ENCODE measurements around the gene ASAP3. TPM values are rescaled to one million over a fixed set of nuclear protein-coding genes. Genes with fewer than 3 reads are reported as not detected.

ASAP3 gene
- total and polyA plus RNA-seq, 4 donors = 8.3 to 25.9 (median 16.7) TPM

- peaks cover 5 to 35% (median 22%) of the 10 kb centered on the region in 4 donors for H3K4me1 ChIP-seq (ENCODE audit: control insufficient read depth in 4 of 4, insufficient read depth in 4 of 4, low read length in 3 of 4)
- WGBS = 37% methylated on average over 4 of the region's 4 CpGs
- no peaks in the 10 kb centered on the region for H3K9me3 ChIP-seq (ENCODE audit: control insufficient read depth in 4 of 4, low read length in 3 of 4)
- H3K27ac ChIP-seq (ENCODE audit: low read depth in 1 of 2, low read length in 2 of 2) = peak overlapping the region; percentile 83 to 89
- no peak for DNase-seq (ENCODE audit: low spot score)
- H3K27me3 ChIP-seq (ENCODE audit: control insufficient read depth in 4 of 4, insufficient read depth in 4 of 4, low read length in 3 of 4) = no peaks in the 10 kb centered on the region
- peak overlapping the region; percentile 72 to 96 for H3K9ac ChIP-seq (ENCODE audit: low read depth in 1 of 2, low read length in 2 of 2)
- H3K36me3 ChIP-seq (ENCODE audit: control insufficient read depth in 4 of 4, insufficient read depth in 3 of 4, low read depth in 1 of 4, low read length in 3 of 4) = peaks cover 0 to 5% (median 2%) of the 10 kb centered on the region in 4 donors
- H3K4me3 ChIP-seq (ENCODE audit: low read depth in 1 of 3, low read length in 3 of 3) = peak overlapping the region; percentile 44 to 72 (median 56)
- peak; percentile 45 for TF ChIP-seq HNF4G (IDR thresholded peaks at IDR 0.05)
- TF ChIP-seq, protein P1, sequence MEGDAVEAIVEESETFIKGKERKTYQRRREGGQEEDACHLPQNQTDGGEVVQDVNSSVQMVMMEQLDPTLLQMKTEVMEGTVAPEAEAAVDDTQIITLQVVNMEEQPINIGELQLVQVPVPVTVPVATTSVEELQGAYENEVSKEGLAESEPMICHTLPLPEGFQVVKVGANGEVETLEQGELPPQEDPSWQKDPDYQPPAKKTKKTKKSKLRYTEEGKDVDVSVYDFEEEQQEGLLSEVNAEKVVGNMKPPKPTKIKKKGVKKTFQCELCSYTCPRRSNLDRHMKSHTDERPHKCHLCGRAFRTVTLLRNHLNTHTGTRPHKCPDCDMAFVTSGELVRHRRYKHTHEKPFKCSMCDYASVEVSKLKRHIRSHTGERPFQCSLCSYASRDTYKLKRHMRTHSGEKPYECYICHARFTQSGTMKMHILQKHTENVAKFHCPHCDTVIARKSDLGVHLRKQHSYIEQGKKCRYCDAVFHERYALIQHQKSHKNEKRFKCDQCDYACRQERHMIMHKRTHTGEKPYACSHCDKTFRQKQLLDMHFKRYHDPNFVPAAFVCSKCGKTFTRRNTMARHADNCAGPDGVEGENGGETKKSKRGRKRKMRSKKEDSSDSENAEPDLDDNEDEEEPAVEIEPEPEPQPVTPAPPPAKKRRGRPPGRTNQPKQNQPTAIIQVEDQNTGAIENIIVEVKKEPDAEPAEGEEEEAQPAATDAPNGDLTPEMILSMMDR (IDR thresholded peaks at IDR 0.05; ENCODE audit: low read depth, low read length, missing input control) = no peak
- peak in 1 of 2 donors; percentile 56 for TF ChIP-seq GABPA (IDR thresholded peaks at IDR 0.05 in 1 of 2, conservative IDR thresholded peaks at IDR 0.05 in 1 of 2)
- no peak for TF ChIP-seq FOXA2 (IDR thresholded peaks at IDR 0.05)
- peak; percentile 69 for TF ChIP-seq YY1 (IDR thresholded peaks at IDR 0.05)
- peak; percentile 93 for TF ChIP-seq SP1 (IDR thresholded peaks at IDR 0.05)
- peak; percentile 34 for TF ChIP-seq NR2F2 (IDR thresholded peaks at IDR 0.05)
- peak; percentile 40 for TF ChIP-seq FOXA1 (IDR thresholded peaks at IDR 0.05)
- peak; percentile 34 for TF ChIP-seq TAF1 (conservative IDR thresholded peaks at IDR 0.05)
- TF ChIP-seq, protein P2, sequence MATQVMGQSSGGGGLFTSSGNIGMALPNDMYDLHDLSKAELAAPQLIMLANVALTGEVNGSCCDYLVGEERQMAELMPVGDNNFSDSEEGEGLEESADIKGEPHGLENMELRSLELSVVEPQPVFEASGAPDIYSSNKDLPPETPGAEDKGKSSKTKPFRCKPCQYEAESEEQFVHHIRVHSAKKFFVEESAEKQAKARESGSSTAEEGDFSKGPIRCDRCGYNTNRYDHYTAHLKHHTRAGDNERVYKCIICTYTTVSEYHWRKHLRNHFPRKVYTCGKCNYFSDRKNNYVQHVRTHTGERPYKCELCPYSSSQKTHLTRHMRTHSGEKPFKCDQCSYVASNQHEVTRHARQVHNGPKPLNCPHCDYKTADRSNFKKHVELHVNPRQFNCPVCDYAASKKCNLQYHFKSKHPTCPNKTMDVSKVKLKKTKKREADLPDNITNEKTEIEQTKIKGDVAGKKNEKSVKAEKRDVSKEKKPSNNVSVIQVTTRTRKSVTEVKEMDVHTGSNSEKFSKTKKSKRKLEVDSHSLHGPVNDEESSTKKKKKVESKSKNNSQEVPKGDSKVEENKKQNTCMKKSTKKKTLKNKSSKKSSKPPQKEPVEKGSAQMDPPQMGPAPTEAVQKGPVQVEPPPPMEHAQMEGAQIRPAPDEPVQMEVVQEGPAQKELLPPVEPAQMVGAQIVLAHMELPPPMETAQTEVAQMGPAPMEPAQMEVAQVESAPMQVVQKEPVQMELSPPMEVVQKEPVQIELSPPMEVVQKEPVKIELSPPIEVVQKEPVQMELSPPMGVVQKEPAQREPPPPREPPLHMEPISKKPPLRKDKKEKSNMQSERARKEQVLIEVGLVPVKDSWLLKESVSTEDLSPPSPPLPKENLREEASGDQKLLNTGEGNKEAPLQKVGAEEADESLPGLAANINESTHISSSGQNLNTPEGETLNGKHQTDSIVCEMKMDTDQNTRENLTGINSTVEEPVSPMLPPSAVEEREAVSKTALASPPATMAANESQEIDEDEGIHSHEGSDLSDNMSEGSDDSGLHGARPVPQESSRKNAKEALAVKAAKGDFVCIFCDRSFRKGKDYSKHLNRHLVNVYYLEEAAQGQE (IDR thresholded peaks at IDR 0.05) = peak; percentile 60
- TF ChIP-seq, protein P3, sequence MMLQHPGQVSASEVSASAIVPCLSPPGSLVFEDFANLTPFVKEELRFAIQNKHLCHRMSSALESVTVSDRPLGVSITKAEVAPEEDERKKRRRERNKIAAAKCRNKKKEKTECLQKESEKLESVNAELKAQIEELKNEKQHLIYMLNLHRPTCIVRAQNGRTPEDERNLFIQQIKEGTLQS (IDR thresholded peaks at IDR 0.05) = peak; percentile 60
- TF ChIP-seq, protein P4, sequence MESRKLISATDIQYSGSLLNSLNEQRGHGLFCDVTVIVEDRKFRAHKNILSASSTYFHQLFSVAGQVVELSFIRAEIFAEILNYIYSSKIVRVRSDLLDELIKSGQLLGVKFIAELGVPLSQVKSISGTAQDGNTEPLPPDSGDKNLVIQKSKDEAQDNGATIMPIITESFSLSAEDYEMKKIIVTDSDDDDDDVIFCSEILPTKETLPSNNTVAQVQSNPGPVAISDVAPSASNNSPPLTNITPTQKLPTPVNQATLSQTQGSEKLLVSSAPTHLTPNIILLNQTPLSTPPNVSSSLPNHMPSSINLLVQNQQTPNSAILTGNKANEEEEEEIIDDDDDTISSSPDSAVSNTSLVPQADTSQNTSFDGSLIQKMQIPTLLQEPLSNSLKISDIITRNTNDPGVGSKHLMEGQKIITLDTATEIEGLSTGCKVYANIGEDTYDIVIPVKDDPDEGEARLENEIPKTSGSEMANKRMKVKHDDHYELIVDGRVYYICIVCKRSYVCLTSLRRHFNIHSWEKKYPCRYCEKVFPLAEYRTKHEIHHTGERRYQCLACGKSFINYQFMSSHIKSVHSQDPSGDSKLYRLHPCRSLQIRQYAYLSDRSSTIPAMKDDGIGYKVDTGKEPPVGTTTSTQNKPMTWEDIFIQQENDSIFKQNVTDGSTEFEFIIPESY (IDR thresholded peaks at IDR 0.05) = peak; percentile 86
- peak; percentile 97 for TF ChIP-seq MAX (IDR thresholded peaks at IDR 0.05)
- peak; percentile 55 to 69 for TF ChIP-seq RAD21 (IDR thresholded peaks at IDR 0.05)
- peak; percentile 68 to 93 for TF ChIP-seq EGR1 (IDR thresholded peaks at IDR 0.05; ENCODE audit: low read depth in 2 of 2)
- peak; percentile 83 to 92 for TF ChIP-seq RXRA (IDR thresholded peaks at IDR 0.05)
- TF ChIP-seq HNF4A (conservative IDR thresholded peaks at IDR 0.05) = peak; percentile 72 to 80
- peak; percentile 55 to 70 for TF ChIP-seq JUND (IDR thresholded peaks at IDR 0.05)
Observed at GRCh38 chr1:23444104-23444533, 39.9 kb downstream of the ASAP3 start.
